CD4-positive, CD25-positive, alpha-beta regulatory T cell (primary cell): Measurements from ENCODE around the gene NFATC2. TPM values are rescaled to one million over a fixed set of nuclear protein-coding genes. Genes with fewer than 3 reads are reported as not detected.
A peak's percentile ranks its signal among the peaks of the same experiment; 100 is the strongest.

Experiments
- ATAC-seq, 2 donors: fragments of 150-1000 bp; cut with Tn5 transposase; one replicate each; pipeline ENCODE4 v1.10.0; 2021; ENCODE audit warnings: low read depth in 2 of 2, moderate number of reproducible peaks in 2 of 2, moderate library complexity in 1 of 2
- DNase-seq, 3 donors: peaks; one replicate each; pipeline versions ENCODE4 v3.0.0 to v3.0.0-alpha.2; 2012 to 2022; ENCODE audit warnings: mixed read lengths in 1 of 3
- H3K27ac ChIP-seq: one replicate; pipeline ENCODE4 v1.7.0; 2013; ENCODE audit warnings: mild to moderate bottlenecking, low read length; ENCODE audit not compliant: insufficient read depth, poor library complexity, severe bottlenecking
- H3K27me3 ChIP-seq: one replicate; pipeline ENCODE4 v1.7.0; 2013; ENCODE audit warnings: low read length; ENCODE audit not compliant: control insufficient read depth, insufficient read depth
- H3K36me3 ChIP-seq: one replicate; pipeline ENCODE4 v1.7.0; 2013; ENCODE audit warnings: mild to moderate bottlenecking, low read length, moderate library complexity; ENCODE audit not compliant: control insufficient read depth, insufficient read depth
- H3K4me1 ChIP-seq: 2 replicates; pipeline ENCODE4 v1.7.0; 2013; ENCODE audit warnings: mild to moderate bottlenecking, low read length; ENCODE audit not compliant: insufficient read depth, control insufficient read depth, poor library complexity, severe bottlenecking
- H3K4me3 ChIP-seq: one replicate; pipeline ENCODE4 v1.7.0; 2013; ENCODE audit warnings: low read depth, mild to moderate bottlenecking, low read length, moderate library complexity
- H3K9me3 ChIP-seq, 2 experiments: 1 replicate in 1 of 2; 2 replicates in 1 of 2; pipeline ENCODE4 v1.7.0; 2013; ENCODE audit warnings: low read length in 2 of 2, mild to moderate bottlenecking in 1 of 2, moderate library complexity in 1 of 2; ENCODE audit not compliant: control insufficient read depth in 2 of 2
- H3K27ac Mint-ChIP-seq, 3 donors: one replicate each; pipeline ENCODE4 v1.8.0; 2020 to 2022; ENCODE audit warnings: mild to moderate bottlenecking in 3 of 3, mixed read lengths in 3 of 3, moderate library complexity in 2 of 3
- H3K27me3 Mint-ChIP-seq: one replicate; pipeline ENCODE4 v1.8.0; 2022; ENCODE audit warnings: mild to moderate bottlenecking, mixed read lengths
- H3K36me3 Mint-ChIP-seq: one replicate; pipeline ENCODE4 v1.8.0; 2020; ENCODE audit warnings: mixed read lengths
- H3K4me1 Mint-ChIP-seq, 4 donors: one replicate each; pipeline ENCODE4 v1.8.0; 2020 to 2022; ENCODE audit warnings: mixed read lengths in 4 of 4, mild to moderate bottlenecking in 1 of 4
- H3K4me3 Mint-ChIP-seq, 4 donors: one replicate each; pipeline ENCODE4 v1.8.0; 2020 to 2022; ENCODE audit warnings: mild to moderate bottlenecking in 4 of 4, mixed read lengths in 4 of 4, moderate library complexity in 3 of 4
- H3K9me3 Mint-ChIP-seq, 7 donors: one replicate each; pipeline ENCODE4 v1.8.0; 2020 to 2022; ENCODE audit warnings: mixed read lengths in 7 of 7, mild to moderate bottlenecking in 3 of 7, moderate library complexity in 2 of 7
- polyA plus RNA-seq, 4 donors: library from polyadenylated mRNA; unstranded; fragments of 300-500 nt; fragmentation: Illumina TruSeq; gene quantifications; one replicate each; pipeline ENCODE4 v1.2.3, GENCODE V29; 2021
- total RNA-seq: library from RNA; stranded (reverse); gene quantifications from one replicate; pipeline ENCODE4 v1.2.3, GENCODE V29; 2022

Gene NFATC2
- total and polyA plus RNA-seq, 5 donors from 2014 or later: 11.0 to 56.8 (median 14.2) TPM

- Mint-ChIP-seq H3K4me3 (peak overlapping the region in 1 of 4 donors; percentile 45), H3K27ac (peak overlapping the region; percentile 89 to 95 (median 91)), H3K4me1 (peaks cover 25 to 74% (median 47%) of the 10 kb centered on the region in 4 donors), H3K36me3 (peaks cover 22% of the 10 kb centered on the region), H3K9me3 (peaks cover 0 to 2% (median 0%) of the 10 kb centered on the region in 7 donors), H3K27me3 (no peaks in the 10 kb centered on the region)
- Histone ChIP-seq H3K9me3 (no peaks in the 10 kb centered on the region), H3K4me3 (no peak overlapping the region), H3K27ac (peak overlapping the region; percentile 60), H3K27me3 (no peaks in the 10 kb centered on the region), H3K36me3 (peaks cover 32% of the 10 kb centered on the region), H3K4me1 (peaks cover 37% of the 10 kb centered on the region)
- no peak for DNase-seq
- no peak for ATAC-seq
Measured at GRCh38 chr20:51417250-51418136, 125.0 kb downstream of the NFATC2 start.

DNA sequence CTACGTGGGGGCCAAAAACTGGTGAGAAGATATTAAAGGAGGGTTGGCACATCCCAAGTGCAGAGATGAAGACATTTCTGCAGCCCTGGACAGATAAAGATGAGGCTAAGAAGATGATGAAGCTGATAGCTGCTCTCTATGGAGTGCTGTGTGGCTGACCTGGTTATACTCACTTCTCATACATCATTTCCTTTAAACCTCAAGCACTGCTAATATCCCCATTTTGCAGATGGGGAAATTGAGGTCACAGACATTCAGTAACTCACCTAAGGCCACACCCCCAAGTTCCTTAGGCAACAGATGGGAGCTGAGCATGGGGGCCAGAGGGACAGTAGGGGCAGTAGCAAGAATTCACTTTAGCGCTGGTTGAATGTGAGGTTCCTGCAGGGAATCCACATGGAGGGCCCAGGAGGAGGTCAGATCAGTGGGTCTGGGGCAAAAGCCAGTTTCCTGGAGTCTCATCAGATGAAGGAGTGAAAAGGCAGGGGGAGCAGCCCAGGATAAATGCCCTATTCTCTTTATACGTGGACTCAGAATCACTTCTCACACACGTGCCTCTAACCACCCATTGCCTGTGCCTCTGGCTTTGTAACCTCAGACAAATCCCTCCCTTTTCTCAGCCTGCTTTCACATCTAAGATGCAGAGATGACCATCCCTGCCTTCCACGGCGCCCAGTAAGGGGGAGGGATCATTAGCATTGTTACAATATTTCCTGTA, 125.8 kb downstream of the NFATC2 start:
- Histone ChIP-seq H3K36me3 (peaks cover 32% of the 10 kb centered on the region), H3K4me3 (no peak overlapping the region), H3K27ac (peak overlapping the region; percentile 60), H3K27me3 (no peaks in the 10 kb centered on the region), H3K4me1 (peaks cover 45% of the 10 kb centered on the region), H3K9me3 (no peaks in the 10 kb centered on the region)
- peaks cover 25 to 70% (median 46%) of the 10 kb centered on the region in 4 donors for H3K4me1 Mint-ChIP-seq
- peak overlapping the region in 2 of 4 donors; percentile 45 to 73 for H3K4me3 Mint-ChIP-seq
- ATAC-seq: peak in 1 of 2 donors; percentile 20
- peaks cover 0 to 2% (median 0%) of the 10 kb centered on the region in 7 donors for H3K9me3 Mint-ChIP-seq
- H3K27me3 Mint-ChIP-seq: no peaks in the 10 kb centered on the region
- no peak for DNase-seq
- peak overlapping the region; percentile 58 to 91 (median 89) for H3K27ac Mint-ChIP-seq
- H3K36me3 Mint-ChIP-seq: peaks cover 18% of the 10 kb centered on the region

DNA sequence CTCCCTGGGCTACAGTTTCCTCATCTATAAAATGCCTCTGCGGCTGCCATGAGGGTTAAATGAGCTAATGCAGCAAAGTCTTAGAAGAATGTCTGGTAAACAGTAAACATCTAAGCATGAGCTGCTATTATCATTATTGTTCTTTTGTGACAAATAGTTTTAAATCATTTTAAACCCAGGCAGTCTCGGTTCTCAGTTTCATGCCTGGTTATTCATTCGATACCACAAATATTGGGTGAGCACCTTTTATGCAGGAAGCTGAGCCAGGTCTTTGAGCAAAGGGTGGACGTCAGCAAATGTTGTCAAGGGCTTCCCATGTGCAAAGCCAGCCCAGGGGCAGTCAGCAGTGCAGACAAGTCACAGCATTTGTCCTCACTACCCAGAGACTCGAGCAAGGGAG, 128.7 kb downstream of the NFATC2 start:
- peak overlapping the region in 3 of 4 donors; percentile 13 to 52 (median 31) for H3K4me3 Mint-ChIP-seq
- peaks cover 25% of the 10 kb centered on the region for H3K36me3 Mint-ChIP-seq
- Histone ChIP-seq H3K4me1 (peaks cover 45% of the 10 kb centered on the region), H3K27ac (peak overlapping the region; percentile 60), H3K4me3 (peak overlapping the region; percentile 41), H3K36me3 (peaks cover 26% of the 10 kb centered on the region), H3K9me3 (peaks cover 0 to 6% of the 10 kb centered on the region in 2 experiments), H3K27me3 (no peaks in the 10 kb centered on the region)
- peak in 1 of 3 donors; percentile 52 for DNase-seq
- H3K9me3 Mint-ChIP-seq: peaks cover 0 to 3% (median 0%) of the 10 kb centered on the region in 7 donors
- no peaks in the 10 kb centered on the region for H3K27me3 Mint-ChIP-seq
- peaks cover 15 to 67% (median 42%) of the 10 kb centered on the region in 4 donors for H3K4me1 Mint-ChIP-seq
- H3K27ac Mint-ChIP-seq: peak overlapping the region; percentile 71 to 94 (median 80)
- peak; percentile 64 to 67 for ATAC-seq

DNA sequence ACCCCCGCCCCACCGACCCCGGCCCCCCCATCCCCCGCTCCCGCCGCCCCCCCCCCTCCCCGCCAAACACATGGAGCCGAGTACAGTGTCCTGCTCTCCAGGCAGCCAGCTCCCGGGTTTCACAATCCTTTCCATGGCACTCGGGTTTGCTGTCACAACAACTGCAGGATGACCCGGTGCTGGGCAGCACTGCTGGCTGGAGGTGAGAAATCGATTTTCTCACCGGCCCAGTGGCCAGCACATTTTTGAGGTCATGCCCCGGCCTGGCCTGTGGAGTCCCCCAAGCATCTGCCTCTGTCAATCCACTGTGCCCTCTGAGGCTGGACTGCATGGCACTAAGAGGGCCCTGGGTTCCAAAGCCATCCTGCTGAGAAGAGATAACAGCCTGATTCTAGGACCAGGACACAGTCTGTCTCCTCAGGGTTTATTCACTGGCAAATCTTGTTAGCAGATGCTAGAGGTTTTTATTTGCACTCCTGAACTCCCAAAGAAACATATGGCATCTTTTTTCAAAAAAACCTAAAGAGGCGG, 129.5 kb downstream of the NFATC2 start:
- Histone ChIP-seq H3K36me3 (peaks cover 27% of the 10 kb centered on the region), H3K9me3 (peaks cover 0 to 6% of the 10 kb centered on the region in 2 experiments), H3K4me3 (no peak overlapping the region), H3K4me1 (peaks cover 45% of the 10 kb centered on the region), H3K27me3 (no peaks in the 10 kb centered on the region), H3K27ac (peak overlapping the region; percentile 60)
- Mint-ChIP-seq H3K4me1 (peaks cover 15 to 67% (median 42%) of the 10 kb centered on the region in 4 donors), H3K27me3 (no peaks in the 10 kb centered on the region), H3K27ac (peak overlapping the region in 2 of 3 donors; percentile 59 to 79), H3K9me3 (peaks cover 0 to 3% (median 0%) of the 10 kb centered on the region in 7 donors), H3K4me3 (no peak overlapping the region), H3K36me3 (peaks cover 25% of the 10 kb centered on the region)
- DNase-seq (no peak), ATAC-seq (no peak)

DNA sequence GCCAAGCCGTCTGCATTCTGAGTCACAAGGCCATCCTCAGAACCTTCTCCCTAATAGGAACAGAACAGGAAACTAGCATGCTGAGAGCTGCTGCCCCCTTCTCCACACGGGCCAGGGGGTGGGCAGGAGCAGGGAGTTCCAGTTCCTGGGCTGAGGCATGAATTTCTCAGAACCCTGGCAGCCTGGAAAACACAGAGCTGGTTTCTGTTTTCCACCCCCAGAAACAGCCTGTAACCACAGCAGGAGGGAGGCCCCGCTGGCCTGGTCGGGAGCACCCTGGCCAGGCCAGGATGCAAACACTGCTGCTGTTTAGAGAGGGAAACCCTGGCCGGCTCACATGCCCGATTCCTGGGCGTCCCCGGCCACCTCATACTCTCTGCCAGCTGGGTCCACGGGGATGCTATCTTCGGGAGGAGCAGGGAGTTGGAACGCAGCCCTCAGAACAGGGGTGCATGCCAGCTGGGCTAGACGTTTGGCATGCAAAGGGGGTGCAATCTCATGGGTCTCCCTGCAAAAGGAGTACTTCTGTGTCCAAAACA, 130.1 kb downstream of the NFATC2 start:
- Mint-ChIP-seq H3K4me1 (peaks cover 15 to 64% (median 39%) of the 10 kb centered on the region in 4 donors), H3K36me3 (peaks cover 28% of the 10 kb centered on the region), H3K9me3 (peaks cover 0 to 3% (median 0%) of the 10 kb centered on the region in 7 donors), H3K4me3 (peak overlapping the region in 2 of 4 donors; percentile 38 to 60), H3K27ac (peak overlapping the region in 2 of 3 donors; percentile 62 to 79), H3K27me3 (no peaks in the 10 kb centered on the region)
- DNase-seq (no peak), ATAC-seq (no peak)
- Histone ChIP-seq H3K4me3 (no peak overlapping the region), H3K36me3 (peaks cover 24% of the 10 kb centered on the region), H3K27me3 (no peaks in the 10 kb centered on the region), H3K4me1 (peaks cover 45% of the 10 kb centered on the region), H3K27ac (no peak overlapping the region), H3K9me3 (peaks cover 0 to 6% of the 10 kb centered on the region in 2 experiments)

DNA sequence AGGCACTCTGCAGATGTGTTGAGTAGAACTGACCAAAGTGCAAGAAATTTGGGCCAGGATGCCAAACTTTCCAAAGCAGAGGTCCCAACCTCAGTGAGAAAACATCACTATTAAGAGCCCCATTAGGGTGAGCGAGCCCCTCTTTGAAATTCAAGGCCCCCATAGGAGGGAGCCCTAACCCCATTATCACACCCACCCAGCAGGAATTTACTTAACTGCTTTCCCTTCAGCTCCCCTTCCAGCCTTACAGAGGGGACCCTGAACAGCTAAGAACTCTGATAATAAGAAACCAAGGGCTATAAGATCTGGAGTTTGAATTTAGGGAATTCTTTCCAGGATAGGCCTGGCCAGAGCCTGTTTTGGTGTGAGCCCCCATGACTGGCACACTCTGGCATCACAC, 130.6 kb downstream of the NFATC2 start:
- Histone ChIP-seq H3K27me3 (no peaks in the 10 kb centered on the region), H3K27ac (no peak overlapping the region), H3K36me3 (peaks cover 29% of the 10 kb centered on the region), H3K4me1 (peaks cover 40% of the 10 kb centered on the region), H3K4me3 (no peak overlapping the region), H3K9me3 (peaks cover 0 to 6% of the 10 kb centered on the region in 2 experiments)
- Mint-ChIP-seq H3K9me3 (peaks cover 0 to 3% (median 0%) of the 10 kb centered on the region in 7 donors), H3K36me3 (peaks cover 33% of the 10 kb centered on the region), H3K27me3 (no peaks in the 10 kb centered on the region), H3K27ac (peak overlapping the region; percentile 62 to 86 (median 79)), H3K4me3 (peak overlapping the region in 2 of 4 donors; percentile 38 to 60), H3K4me1 (peaks cover 15 to 60% (median 36%) of the 10 kb centered on the region in 4 donors)
- DNase-seq (no peak), ATAC-seq (no peak)
